SK-N-MC (cell line): ENCODE data around the gene ZNF75A.

Source experiments
- DNase-seq: peaks from one replicate; pipeline ENCODE4 v3.0.0-alpha.2; 2011; ENCODE audit warnings: low read depth, low spot score
- H3K27ac ChIP-seq: fragments of 200-600 bp; sonication (generic); 2 replicates; pipeline ENCODE4 v1.5.1; 2016; ENCODE audit warnings: mixed run types
- H3K36me3 ChIP-seq: fragments of 200-600 bp; sonication (generic); 2 replicates; pipeline ENCODE4 v1.6.1; 2017; ENCODE audit warnings: antibody characterized with exemption, low read length, mixed read lengths; ENCODE audit not compliant: insufficient read depth
- H3K4me3 ChIP-seq: fragments of 200-600 bp; sonication (generic); 2 replicates; pipeline ENCODE4 v1.5.1; 2016
- H3K9ac ChIP-seq: fragments of 200-600 bp; sonication (generic); 2 replicates; pipeline ENCODE4 v1.8.0; 2017; ENCODE audit warnings: mixed run types, mixed read lengths; ENCODE audit not compliant: insufficient read length
- H3K9me3 ChIP-seq: fragments of 200-600 bp; sonication (generic); 2 replicates; pipeline ENCODE4 v1.6.1; 2017; ENCODE audit warnings: low read depth, mild to moderate bottlenecking, antibody characterized with exemption, low read length, moderate library complexity, mixed read lengths
- EZH2 ChIP-seq: fragments of 200-600 bp; sonication (generic); IDR thresholded peaks from one replicate; pipeline ENCODE4 v1.6.1; 2017; ENCODE audit warnings: antibody characterized with exemption
- FOXP2 ChIP-seq: optimal IDR thresholded peaks from 2 replicates; pipeline ENCODE3; 2011; ENCODE audit warnings: mild to moderate bottlenecking, moderate library complexity; ENCODE audit not compliant: insufficient read depth; ENCODE audit errors: extremely low read length, control extremely low read depth
- POLR2AphosphoS5 ChIP-seq: IDR thresholded peaks from 2 replicates; pipeline ENCODE4 v1.6.1; 2012; ENCODE audit warnings: mild to moderate bottlenecking, low read depth, low read length, borderline replicate concordance

ZNF75A gene

DNA sequence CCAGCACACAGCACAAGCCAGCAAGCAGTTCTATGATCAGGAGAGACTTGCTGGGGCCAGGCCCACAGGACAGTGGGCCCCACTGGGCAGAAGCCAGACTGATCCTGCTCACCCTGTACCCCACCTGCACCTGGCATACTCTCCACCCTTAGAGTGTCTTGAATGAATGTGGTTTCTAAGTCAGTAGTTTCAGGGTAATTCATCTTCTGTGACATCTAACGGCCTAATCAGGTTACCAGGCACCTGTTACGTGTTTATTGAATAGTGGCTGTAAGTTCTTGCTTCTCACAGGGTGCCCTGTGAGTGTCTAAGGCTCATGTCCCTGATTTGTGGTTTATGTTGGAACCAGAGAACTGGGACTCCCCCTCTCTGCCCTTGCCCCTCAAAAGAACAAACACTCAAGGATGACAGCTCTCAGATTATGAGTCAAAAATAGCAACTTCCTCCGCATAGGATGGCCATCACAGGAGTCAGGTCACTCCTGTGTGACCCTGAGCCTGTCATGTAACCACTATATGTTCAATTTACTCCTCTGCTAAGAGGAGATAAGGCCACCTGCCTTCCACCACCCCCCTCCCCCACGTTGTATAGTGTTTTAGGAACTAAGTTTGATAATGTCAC, 43.4 kb downstream of the ZNF75A start:
- no peak overlapping the region for H3K9ac ChIP-seq
- no peak for DNase-seq
- no peak overlapping the region for H3K4me3 ChIP-seq
- H3K27ac ChIP-seq = no peak overlapping the region
- H3K9me3 ChIP-seq = no peaks in the 10 kb centered on the region
- TF ChIP-seq FOXP2 (no peak), EZH2 (no peak), POLR2AphosphoS5 (no peak)
- no peaks in the 10 kb centered on the region for H3K36me3 ChIP-seq

DNA sequence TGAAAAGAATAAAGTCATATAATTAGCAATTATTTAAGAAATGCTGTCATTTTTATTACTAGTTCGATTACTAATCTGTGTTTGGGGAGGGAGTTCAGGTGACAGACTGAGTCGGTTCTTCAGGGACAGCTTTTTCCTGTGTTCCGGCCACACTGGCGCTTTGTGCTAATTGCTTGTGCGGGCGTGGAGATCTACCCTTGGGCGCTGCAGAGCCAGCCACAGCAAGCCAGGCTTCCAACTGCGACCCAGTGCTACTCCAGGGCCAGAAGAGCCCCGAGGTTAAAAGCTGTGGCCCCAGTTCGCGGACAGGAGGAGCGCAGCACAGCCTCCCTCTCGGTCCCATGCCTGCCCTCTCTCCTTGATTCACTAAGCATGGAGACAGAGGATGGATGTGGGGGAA, 43.9 kb downstream of the ZNF75A start:
- Histone ChIP-seq H3K4me3 (no peak overlapping the region), H3K9ac (no peak overlapping the region), H3K36me3 (no peaks in the 10 kb centered on the region), H3K27ac (no peak overlapping the region), H3K9me3 (no peaks in the 10 kb centered on the region)
- no peak for DNase-seq
- TF ChIP-seq POLR2AphosphoS5 (no peak), FOXP2 (no peak)

DNA sequence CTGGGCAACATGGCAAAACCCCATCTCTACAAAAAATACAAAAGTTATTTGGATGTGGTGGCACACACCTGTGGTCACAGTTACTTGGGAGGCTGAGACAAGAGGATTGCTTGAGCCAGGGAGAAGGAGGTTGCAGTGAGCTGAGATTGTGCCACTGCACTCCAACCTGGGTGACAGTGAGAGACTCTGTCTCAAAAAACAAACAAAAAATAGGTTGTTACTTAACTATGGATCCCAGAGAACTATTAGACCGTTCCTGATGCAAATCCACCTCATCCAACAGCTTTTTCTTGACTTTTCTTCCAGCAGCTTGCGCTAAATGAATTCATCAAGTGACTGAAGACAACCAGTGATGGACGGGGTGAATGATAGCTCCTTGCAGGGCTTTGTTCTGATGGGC, 50.3 kb downstream of the ZNF75A start, which contains the start of gene OR2C1:
OR2C1 (plus strand) TSS at position 301 of the 400 bp plus-strand sequence; CDS start at position 353, 52 bp downstream.
- Histone ChIP-seq H3K4me3 (no peak within 1 kb of the TSS), H3K36me3 (no peaks in the 10 kb centered on the region), H3K9me3 (no peaks in the 10 kb centered on the region), H3K27ac (no peak within 1 kb of the TSS), H3K9ac (no peak within 1 kb of the TSS)
- TF ChIP-seq POLR2AphosphoS5 = no peak
- no peak for TF ChIP-seq EZH2
- no peak for TF ChIP-seq FOXP2
- no peak for DNase-seq

DNA sequence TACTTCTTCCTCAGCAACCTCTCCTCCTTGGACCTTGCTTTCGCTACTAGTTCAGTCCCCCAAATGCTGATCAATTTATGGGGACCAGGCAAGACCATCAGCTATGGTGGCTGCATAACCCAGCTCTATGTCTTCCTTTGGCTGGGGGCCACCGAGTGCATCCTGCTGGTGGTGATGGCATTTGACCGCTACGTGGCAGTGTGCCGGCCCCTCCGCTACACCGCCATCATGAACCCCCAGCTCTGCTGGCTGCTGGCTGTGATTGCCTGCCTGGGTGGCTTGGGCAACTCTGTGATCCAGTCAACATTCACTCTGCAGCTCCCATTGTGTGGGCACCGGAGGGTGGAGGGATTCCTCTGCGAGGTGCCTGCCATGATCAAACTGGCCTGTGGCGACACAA, 50.8 kb downstream of the ZNF75A start:
- TF ChIP-seq FOXP2 = no peak
- no peak for TF ChIP-seq EZH2
- TF ChIP-seq POLR2AphosphoS5 = no peak
- H3K36me3 ChIP-seq = no peaks in the 10 kb centered on the region
- H3K9ac ChIP-seq = no peak overlapping the region
- no peak overlapping the region for H3K27ac ChIP-seq
- no peak for DNase-seq
- no peak overlapping the region for H3K4me3 ChIP-seq
- H3K9me3 ChIP-seq = no peaks in the 10 kb centered on the region

DNA sequence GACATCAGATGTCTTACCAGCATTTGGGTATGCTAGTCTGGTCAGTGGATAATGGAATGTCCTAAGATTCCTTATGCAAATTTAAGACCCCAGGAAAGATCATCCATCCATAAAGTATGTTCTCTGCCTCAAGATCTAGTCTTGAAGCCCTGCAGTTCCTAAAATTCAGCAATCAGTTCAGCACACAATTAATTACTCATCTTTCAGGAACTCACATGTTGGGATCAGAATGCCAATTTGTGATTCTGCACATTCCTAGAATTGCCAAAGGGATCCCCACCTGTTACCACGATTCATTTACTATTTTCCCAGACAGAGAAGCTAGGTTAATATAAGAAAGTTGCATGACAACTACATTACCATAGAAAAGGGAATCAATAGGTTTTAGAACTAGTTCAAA, 53.6 kb downstream of the ZNF75A start:
- DNase-seq = no peak
- Histone ChIP-seq H3K27ac (no peak overlapping the region), H3K4me3 (no peak overlapping the region), H3K9me3 (no peaks in the 10 kb centered on the region), H3K36me3 (no peaks in the 10 kb centered on the region), H3K9ac (no peak overlapping the region)
- TF ChIP-seq POLR2AphosphoS5 (no peak), EZH2 (no peak), FOXP2 (no peak)

DNA sequence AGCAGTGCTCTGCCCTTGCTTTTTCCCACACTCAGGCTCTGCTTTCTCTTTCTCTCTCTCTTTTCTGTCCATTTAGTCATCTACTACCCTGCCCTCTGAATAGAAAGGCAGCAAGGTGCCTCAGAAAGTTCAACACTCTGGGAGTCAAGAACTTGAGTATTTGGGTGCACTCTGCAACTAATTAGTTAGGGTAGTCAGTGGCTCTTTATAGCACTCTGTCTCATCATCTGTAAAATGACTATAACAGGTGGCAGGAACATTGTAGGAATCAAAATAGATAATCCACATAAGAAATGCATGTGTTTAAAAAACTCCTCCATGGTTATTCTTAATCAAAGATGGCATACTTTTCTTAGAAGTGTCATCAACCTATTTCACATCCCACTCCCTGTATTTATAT, 57.6 kb downstream of the ZNF75A start:
- no peak overlapping the region for H3K27ac ChIP-seq

DNA sequence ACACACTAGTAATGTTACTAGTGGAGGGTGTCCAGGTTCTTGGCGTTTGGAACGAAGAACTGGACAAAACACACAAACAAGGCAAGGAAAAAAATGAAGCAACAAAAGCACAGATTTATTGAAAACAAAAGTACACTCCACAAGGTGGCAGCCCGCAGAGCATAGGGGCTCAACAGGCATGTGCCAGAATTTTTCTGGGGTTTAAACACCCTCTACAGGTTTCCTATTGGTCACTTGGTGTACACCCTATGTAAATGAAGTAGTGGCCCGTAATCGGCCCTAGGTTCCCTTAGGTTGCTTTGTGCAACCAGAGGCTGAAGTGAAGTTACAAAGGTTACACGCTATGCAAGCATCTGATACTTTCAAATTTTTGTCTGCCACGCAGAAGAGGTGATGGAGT, 58.5 kb downstream of the ZNF75A start:
- no peak for DNase-seq
- Histone ChIP-seq H3K9me3 (no peaks in the 10 kb centered on the region), H3K9ac (no peak overlapping the region), H3K4me3 (no peak overlapping the region), H3K36me3 (no peaks in the 10 kb centered on the region), H3K27ac (no peak overlapping the region)
- TF ChIP-seq FOXP2 (no peak), EZH2 (no peak), POLR2AphosphoS5 (no peak)

More for the DNA sequence above, 57.6 kb downstream of the ZNF75A start:
- no peak for DNase-seq
- Histone ChIP-seq H3K9me3 (no peaks in the 10 kb centered on the region), H3K4me3 (no peak overlapping the region), H3K36me3 (no peaks in the 10 kb centered on the region), H3K9ac (no peak overlapping the region)
- TF ChIP-seq POLR2AphosphoS5 = no peak
- no peak for TF ChIP-seq FOXP2
- no peak for TF ChIP-seq EZH2

DNA sequence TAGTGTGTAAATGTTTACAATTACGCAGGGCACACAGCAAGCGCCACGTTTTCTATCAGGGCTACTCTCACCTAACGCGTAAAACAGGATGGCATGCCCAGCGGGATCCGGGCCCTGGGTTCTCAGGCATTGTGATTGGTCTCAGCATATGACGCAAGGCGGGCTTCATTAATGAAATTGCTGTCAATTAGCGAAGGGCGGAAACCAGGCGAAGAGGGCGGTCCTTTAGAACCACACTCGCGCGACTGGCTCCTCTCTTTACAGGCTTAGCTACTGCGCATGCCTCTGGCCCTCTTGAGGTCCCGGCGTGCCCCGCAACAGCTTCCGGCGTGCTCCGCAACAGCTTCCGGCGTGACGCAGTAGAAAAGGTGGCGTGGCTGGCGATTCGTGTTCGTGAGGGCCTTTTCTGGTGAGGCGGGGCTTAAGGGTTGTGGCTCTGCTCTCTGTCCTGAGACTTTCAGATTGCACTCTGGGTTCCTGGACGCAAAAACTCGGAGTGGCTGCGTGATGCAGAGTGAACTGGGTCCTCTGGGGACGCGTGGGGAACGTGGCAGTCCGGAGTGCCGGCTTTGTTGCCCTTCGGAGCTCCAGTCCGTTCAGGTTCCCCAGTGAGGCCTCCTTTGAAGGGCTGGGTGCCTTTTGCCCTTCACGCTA, 59.6 kb downstream of the ZNF75A start:
- Histone ChIP-seq H3K9ac (no peak overlapping the region), H3K4me3 (no peak overlapping the region), H3K9me3 (no peaks in the 10 kb centered on the region), H3K27ac (no peak overlapping the region), H3K36me3 (no peaks in the 10 kb centered on the region)
- TF ChIP-seq EZH2 = no peak
- TF ChIP-seq FOXP2 = no peak
- no peak for TF ChIP-seq POLR2AphosphoS5
- DNase-seq = no peak
